HG03378 (cell line): ENCODE data around the gene SLC24A2.
"Not testable (repeated sequence)": the region's sequence is repeated elsewhere in the genome, so short reads cannot be mapped to it uniquely, and the experiment has no call there.

Experiments
- ATAC-seq: cut with Tn5 transposase; IDR thresholded peaks from one replicate; pipeline ENCODE4 v1.9.1; 2021; ENCODE audit warnings: mild to moderate bottlenecking, moderate library complexity; ENCODE audit not compliant: unreplicated experiment

SLC24A2 gene

DNA sequence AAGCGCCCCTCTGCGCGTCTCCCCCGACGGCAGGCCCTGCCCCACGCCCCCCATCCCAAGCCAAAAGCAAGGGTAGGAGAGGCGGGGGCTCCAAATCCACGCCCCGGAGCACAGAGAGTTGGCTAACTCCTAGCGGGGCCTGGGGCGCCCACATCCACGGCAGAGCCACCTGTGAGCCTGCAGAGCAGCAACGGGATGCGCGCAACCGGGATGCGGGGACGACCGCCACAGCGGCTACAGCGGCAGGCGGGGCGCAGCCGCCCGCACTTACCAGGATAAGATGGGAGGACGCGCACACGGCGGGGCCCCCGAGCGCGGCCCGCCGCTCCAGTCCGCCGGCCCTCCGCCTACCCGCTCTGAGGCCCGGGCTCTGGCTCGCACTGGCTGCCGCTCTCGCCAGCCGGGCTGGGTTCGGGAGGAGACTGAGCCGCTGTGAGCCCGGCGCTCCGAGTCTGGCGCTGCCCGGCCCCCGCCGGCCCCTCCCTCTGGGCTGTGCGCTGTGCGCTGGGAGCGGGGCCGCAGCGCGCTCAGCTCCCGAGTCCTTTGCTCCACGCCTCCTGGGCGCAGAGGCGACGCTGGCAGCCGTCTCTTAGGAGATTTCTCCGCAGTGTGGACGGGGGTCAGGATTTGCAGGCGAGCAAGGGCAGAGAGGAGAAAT, at the start of gene SLC24A2:
Gene SLC24A2, minus strand, starts transcription at position 424 of the 658 bp plus-strand sequence.
- ATAC-seq = no peak

- not testable (repeated sequence) for ATAC-seq
Measured at GRCh38 chr9:19833331-19833730, 44.5 kb upstream of the SLC24A2 start.

- ATAC-seq = no peak
Measured at GRCh38 chr9:19830796-19831195, 42.0 kb upstream of the SLC24A2 start.

DNA sequence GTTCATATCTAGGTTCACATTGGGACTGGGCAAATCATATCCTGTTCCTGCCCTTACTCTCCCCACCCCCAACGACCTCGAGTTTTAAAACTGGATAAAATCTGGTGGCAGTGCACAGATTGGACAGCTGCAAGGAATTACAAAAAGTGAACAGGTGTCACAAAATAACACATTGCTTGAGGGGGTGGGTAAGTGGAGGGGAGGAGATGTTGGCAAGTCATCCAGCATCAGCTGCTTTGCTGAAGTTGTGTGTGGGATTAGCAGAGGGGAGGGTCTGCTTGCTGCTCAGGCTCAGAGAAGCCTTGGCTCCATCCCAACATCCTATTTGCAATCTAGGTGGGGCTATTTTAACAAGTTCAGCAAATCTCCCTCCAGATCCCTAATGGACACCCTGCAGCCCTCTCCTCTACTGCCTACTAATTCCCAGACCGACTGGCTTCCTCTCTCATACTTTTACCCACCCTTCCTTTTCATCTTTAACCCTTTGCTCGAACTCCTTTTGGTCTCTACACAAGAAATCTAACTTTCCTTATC, 39.8 kb upstream of the SLC24A2 start:
- no peak for ATAC-seq

- ATAC-seq = no peak
Measured at GRCh38 chr9:19816769-19817168, 27.9 kb upstream of the SLC24A2 start.

DNA sequence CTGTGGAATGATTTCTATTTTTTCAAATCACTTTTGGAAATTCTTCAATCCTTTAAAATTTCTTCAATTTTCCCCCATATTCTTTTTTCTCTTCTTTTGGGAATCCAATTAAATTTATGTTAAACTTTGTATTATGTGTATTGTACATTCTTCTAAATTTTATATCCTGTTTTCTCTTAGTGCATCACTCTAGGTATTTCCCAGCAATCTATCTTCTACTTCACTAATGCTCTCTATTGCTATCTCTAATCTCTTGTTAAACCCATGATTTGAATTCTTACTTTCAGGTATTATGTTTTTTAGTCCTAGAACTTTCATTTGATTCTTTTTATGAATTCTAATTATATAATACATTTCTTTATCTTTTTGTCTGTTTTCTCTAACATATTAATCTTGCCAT, 23.4 kb upstream of the SLC24A2 start:
- ATAC-seq = no peak

GRCh38 chr9:19809422-19810269, 20.8 kb upstream of the SLC24A2 start:
- ATAC-seq = no peak

DNA sequence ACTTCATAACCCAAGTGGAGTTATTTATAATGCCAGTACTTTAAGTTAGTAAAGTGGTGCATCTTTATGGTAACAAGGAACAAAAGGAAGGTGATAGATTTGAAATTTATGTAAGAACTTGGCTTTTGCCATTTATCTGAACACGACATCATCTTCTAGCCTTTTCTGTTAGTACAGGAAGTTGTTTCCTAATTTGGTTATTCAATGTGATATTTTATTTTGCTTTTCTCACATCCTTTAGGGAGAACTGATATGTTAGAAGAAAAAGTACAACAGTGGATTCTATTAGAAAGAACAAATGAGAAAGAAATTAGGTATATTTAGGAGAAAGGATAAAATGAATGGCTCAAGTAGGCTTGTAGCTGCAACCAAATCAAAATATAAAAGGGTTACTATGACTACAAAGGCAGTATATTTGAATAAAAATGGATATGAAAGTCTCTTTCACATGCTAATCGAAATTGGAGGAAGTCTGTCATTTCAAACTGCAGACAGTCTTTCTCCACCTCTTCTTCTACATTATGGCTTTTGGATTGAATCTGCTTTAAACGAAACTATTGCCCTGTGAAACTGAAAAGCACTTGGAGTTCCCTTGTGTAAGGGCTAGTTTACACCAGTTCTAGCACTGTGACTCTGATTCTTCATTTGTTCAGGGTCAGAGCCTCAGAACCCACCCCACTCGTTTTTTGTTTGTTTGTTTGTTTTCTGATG, 18.5 kb upstream of the SLC24A2 start:
- ATAC-seq = no peak

DNA sequence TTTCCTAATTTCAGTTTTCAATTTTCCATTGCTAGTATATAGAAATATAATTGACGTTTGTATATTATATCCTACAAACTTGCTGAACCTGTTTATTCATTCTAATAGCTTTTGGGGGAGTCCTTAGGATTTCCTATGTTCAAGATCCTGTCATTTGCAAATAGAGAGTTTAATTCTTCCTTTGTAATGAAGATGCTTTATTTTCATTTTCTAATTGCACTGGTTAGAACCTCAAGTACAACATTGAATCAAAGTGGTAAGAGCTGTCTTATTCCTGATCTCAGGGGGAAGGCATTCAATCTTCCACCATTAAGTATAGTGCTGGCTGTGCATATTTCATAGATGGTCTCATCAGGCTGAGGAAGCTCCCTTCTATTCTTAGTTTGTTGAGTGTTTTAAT, 15.6 kb upstream of the SLC24A2 start:
- ATAC-seq = no peak

- no peak for ATAC-seq
Measured at GRCh38 chr9:19800884-19801283, 12.0 kb upstream of the SLC24A2 start.

GRCh38 chr9:19799784-19800183, 10.9 kb upstream of the SLC24A2 start:
- no peak for ATAC-seq

DNA sequence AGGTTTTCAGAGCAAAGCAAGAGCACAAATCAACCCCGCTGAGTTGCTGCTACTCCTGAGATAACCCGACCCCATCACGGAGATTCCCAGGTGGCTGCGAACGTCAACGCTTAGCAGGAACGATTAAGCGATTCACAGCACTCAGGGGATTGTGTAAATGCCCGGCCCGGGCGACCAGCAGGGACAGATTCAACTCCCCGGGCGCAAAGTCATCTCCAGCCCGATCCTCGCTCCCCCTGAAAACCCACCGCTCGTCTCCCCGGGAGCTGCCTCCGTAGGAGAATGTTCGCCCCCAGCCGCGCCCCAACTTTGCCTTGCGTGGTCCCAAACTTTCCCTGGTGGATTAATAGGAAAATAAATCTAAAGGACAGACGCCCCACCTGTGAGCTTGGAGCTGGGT, 685 bp downstream of the SLC24A2 start:
- ATAC-seq = no peak

GRCh38 chr9:19787672-19788071, 1.2 kb downstream of the SLC24A2 start:
- ATAC-seq = no peak

DNA sequence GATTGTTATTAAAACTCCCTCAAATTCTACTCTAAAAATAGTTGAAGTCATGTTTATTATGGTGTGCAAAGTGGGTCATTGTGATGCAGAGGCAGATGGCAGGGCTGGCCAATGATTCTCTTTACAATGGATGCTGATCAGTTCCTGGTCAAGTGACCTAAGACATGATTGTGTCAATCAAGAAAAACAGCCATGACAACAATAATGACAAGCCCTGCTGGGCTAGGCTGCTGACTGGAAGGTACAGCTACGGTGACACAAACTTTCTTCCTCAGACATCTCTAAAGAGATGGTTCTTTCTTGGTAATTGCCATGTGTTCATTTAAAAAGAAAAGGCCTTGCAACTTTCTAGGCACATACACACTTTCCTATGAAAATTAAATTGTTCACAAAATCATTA, 3.6 kb downstream of the SLC24A2 start:
- ATAC-seq = no peak

GRCh38 chr9:19784136-19784535, 4.7 kb downstream of the SLC24A2 start:
- ATAC-seq = no peak

GRCh38 chr9:19783500-19783899, 5.3 kb downstream of the SLC24A2 start:
- no peak for ATAC-seq

DNA sequence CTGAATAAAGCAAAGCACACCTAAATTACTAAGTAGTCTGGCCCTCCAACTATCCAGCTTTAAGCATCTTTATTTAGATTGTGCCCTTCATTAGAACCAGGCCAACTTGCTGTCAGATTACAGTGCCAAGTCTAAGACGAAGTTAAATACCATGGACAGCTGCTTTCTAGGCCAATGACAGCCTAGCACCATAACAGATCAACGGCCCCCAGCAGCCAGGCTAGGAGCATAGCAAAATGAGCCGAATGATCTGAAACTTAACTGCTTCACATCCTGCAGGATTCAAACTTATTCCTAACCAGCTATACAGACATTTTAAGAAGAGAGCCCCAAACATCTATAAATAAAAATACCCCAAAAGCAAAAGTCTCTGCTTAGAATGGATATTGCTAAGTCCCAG, 6.8 kb downstream of the SLC24A2 start:
- ATAC-seq = no peak

GRCh38 chr9:19781240-19781639, 7.6 kb downstream of the SLC24A2 start:
- ATAC-seq = no peak

DNA sequence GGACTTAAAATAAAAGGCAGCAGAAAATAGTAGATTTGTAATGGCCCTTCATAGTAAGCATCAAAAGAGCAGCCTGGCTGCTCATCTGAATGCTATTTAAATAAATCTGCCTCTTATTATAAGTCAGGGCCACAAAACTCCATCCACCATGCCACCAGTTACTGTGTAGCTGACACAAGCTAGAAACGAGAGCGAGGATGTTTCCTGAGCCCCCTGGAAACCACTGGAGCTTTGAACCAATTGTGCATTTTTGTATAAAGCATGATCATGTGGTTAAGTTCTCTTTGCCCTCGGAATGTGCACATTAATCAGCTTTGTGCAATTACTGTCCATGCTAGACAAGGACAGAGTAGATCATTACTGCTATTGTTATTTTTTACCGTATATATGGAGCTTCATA, 17.4 kb downstream of the SLC24A2 start:
- ATAC-seq = no peak

DNA sequence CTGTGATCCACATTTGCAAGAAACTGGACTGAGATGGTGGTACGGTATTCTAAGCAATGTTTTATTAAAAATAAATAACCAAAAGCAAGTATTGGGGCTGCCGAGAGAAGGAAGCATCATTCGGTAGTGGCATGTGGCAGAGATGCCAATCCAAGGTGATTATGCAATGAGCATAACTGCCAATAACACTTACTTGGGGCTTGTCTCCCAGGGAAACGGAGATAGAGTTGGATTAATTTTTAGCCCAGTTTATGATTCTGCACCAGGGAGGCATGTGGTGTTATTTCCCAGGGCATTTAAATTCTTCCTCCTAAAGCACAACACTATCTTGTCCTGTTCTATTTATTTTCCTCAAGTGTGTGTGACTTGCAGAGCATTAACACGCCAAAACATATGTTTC, 17.9 kb downstream of the SLC24A2 start:
- no peak for ATAC-seq

GRCh38 chr9:19769213-19769612, 19.6 kb downstream of the SLC24A2 start:
- ATAC-seq = no peak

- no peak for ATAC-seq
Measured at GRCh38 chr9:19768798-19769197, 20.0 kb downstream of the SLC24A2 start.
